ENCODE results near the gene SH3RF3.

GRCh38 chr2:109143214-109144187 lies 14.5 kb downstream of the SH3RF3 start:
- no peak for TF ChIP-seq ZBTB34 (CRISPR knock-in tag; IDR thresholded peaks at IDR 0.05)
- no peak for TF ChIP-seq ATF7-NPFF (CRISPR knock-in tag; IDR thresholded peaks at IDR 0.05; ENCODE audit: low read depth)
- no peak for TF ChIP-seq HNRNPK (IDR thresholded peaks at IDR 0.05; ENCODE audit: low read depth, low read length, poor library complexity, severe bottlenecking)
- TF ChIP-seq ZNF224 (CRISPR knock-in tag; IDR thresholded peaks at IDR 0.05), result no peak
- no peak for TF ChIP-seq ZNF20 (CRISPR knock-in tag; IDR thresholded peaks at IDR 0.05)
- TF ChIP-seq PHF8 (CRISPR knock-in tag; IDR thresholded peaks at IDR 0.05), result no peak
- TF ChIP-seq HCFC1 (IDR thresholded peaks at IDR 0.05; ENCODE audit: low read depth, low read length), result no peak
- TF ChIP-seq CTCF (CRISPR knock-in tag; IDR thresholded peaks at IDR 0.05), result no peak
- no peak for TF ChIP-seq POLR2A (IDR thresholded peaks at IDR 0.05; ENCODE audit: insufficient read depth in 1 of 2, low read depth in 2 of 2, low read length in 2 of 2)
- no peak for TF ChIP-seq ATF3 (CRISPR knock-in tag; IDR thresholded peaks at IDR 0.05)
- no peak for TF ChIP-seq EED (CRISPR knock-in tag; IDR thresholded peaks at IDR 0.05)
- no peak for TF ChIP-seq ZNF768 (CRISPR knock-in tag; IDR thresholded peaks at IDR 0.05)
- TF ChIP-seq ZNF274 (CRISPR knock-in tag; IDR thresholded peaks at IDR 0.05), result no peak
- no peak for TF ChIP-seq ZFP36L2 (CRISPR knock-in tag; IDR thresholded peaks at IDR 0.05)
